Measurements from ENCODE around the gene RGL4. TPM values are rescaled to one million over a fixed set of nuclear protein-coding genes. Genes with fewer than 3 reads are reported as not detected.

Gene RGL4
- total RNA-seq, 6 experiments from 2014 or later = not detected

GRCh38 chr22:23685205-23685784 lies 5.5 kb upstream of the RGL4 start:
- no peaks in the 10 kb centered on the region for H3K27me3 ChIP-seq
- H3K27ac ChIP-seq = no peak overlapping the region
- H3K36me3 ChIP-seq = no peaks in the 10 kb centered on the region
- intact Hi-C loops (cut with DNase I) = no loop called here
- H3K9me3 ChIP-seq = no peaks in the 10 kb centered on the region
- TF ChIP-seq CTCF (IDR thresholded peaks at IDR 0.05) (no peak), POLR2A (IDR thresholded peaks at IDR 0.05) (no peak)
- H3K4me1 ChIP-seq = no peaks in the 10 kb centered on the region
- no peak overlapping the region for H3K4me3 ChIP-seq
- 94% methylated on average over 3 of the region's 5 CpGs for WGBS (ENCODE audit: insufficient coverage, low coverage, low lambda C conversion rate, missing lambda C conversion rate)
- DNase-seq (peak in 1 of 3 donors; percentile 34), ATAC-seq (peak in 1 of 4 donors; percentile 40)

DNA sequence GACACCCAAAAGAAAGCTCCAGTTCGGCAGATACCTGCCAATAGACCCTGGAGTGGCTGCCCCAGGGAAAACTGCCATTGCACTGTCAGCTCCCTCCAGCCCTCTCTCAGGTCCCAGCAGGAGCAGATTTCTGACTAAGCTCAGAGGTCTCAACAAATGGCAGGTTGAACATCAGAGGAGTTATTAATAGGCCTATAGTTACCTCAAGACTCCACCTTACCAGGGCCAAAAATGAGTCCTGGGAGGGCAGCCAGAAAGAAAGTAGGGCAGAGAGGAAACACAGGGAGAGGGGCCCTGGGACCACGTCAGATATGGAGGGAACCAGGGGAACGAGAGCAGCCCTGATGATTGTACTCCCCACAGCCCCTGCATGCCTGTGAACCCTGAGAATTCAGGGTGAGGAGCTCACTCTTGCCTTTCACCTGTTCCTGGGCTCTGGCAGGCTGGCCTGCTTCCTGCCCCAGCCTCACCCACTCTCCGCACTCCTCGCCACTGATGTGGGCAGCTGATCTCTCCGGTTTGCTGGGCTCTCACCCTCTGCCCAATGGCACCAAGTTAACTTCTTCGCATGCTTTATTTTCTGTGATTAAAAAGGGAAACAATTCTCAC lies 4.3 kb upstream of the RGL4 start:
- intact Hi-C loops (cut with DNase I) = no loop called here
- no peaks in the 10 kb centered on the region for H3K36me3 ChIP-seq

DNA sequence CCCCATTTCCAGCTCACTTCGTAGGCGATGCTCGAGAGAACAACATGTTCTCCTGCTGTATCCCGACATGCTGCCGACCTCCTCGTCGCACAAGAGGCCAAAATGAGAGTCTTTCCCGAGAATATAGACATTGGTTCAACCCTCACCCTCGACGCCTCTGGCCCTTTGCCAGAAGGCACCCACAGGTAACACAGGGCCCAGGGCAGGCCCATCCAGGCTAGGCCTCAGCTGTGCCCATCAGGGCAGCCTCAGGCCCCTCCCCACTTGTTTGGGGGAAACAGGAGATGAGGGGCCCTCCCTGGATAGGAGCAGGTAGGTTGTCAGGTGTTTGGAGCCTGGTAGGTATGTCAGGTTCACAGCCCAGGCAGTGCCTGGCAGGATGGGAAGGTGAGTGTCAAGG lies 2.7 kb upstream of the RGL4 start:
- Histone ChIP-seq H3K9me3 (no peaks in the 10 kb centered on the region), H3K36me3 (no peaks in the 10 kb centered on the region), H3K4me3 (no peak overlapping the region), H3K4me1 (no peaks in the 10 kb centered on the region), H3K27me3 (no peaks in the 10 kb centered on the region), H3K27ac (no peak overlapping the region)
- intact Hi-C loops (cut with DNase I) = no loop called here
- WGBS (ENCODE audit: insufficient coverage, low coverage, low lambda C conversion rate, missing lambda C conversion rate) = no CpG with 5 or more reads among the region's 10 CpGs
- DNase-seq = peak in 1 of 3 donors; percentile 40
- TF ChIP-seq POLR2A (IDR thresholded peaks at IDR 0.05) = no peak
- no peak for TF ChIP-seq CTCF (IDR thresholded peaks at IDR 0.05)
- ATAC-seq = no peak

More for the DNA sequence above, 4.3 kb upstream of the RGL4 start:
- TF ChIP-seq POLR2A (IDR thresholded peaks at IDR 0.05) (no peak), CTCF (IDR thresholded peaks at IDR 0.05) (no peak)
- DNase-seq = peak in 1 of 3 donors; percentile 31
- Histone ChIP-seq H3K9me3 (no peaks in the 10 kb centered on the region), H3K4me1 (no peaks in the 10 kb centered on the region), H3K27me3 (no peaks in the 10 kb centered on the region), H3K4me3 (no peak overlapping the region), H3K27ac (no peak overlapping the region)
- ATAC-seq = no peak
- 74% methylated on average over 5 of the region's 7 CpGs for WGBS (ENCODE audit: insufficient coverage, low coverage, low lambda C conversion rate, missing lambda C conversion rate)

DNA sequence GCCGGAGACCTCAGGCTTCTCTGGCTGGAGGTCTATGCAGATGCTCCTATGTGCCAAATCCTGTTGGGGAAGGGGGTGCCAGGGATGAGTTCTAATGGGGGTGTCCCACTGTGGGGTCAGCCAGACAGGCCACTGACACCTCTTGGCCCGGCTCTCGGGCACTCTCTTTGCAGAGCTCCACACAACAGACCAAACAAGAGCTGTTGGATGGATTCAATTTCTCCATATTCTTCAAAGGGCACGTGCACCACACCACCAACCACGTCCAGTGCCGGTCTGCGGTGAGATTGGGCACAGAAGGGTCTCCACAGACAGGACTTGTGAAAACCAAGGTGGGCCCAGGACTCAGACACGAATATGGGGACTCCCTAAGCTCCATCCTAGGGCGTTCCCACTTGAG lies 2.2 kb upstream of the RGL4 start:
- Histone ChIP-seq H3K4me3 (no peak overlapping the region), H3K36me3 (peaks cover 0 to 1% (median 0%) of the 10 kb centered on the region in 4 donors), H3K27ac (no peak overlapping the region), H3K4me1 (no peaks in the 10 kb centered on the region), H3K9me3 (no peaks in the 10 kb centered on the region), H3K27me3 (no peaks in the 10 kb centered on the region)
- WGBS (ENCODE audit: insufficient coverage, low coverage, low lambda C conversion rate, missing lambda C conversion rate) = 0% methylated on average over 1 of the region's 9 CpGs
- intact Hi-C loops (cut with DNase I) = no loop called here
- no peak for ATAC-seq
- TF ChIP-seq CTCF (IDR thresholded peaks at IDR 0.05) (no peak), POLR2A (IDR thresholded peaks at IDR 0.05) (no peak)
- no peak for DNase-seq
